BLaER1 (cell line): ENCODE measurements around the gene ZCRB1.

Experiments used
- H3K27ac ChIP-seq: shearing (Covaris generic); formaldehyde crosslinking; 2 replicates; pipeline ENCODE4 v1.8.1; 2022
- H3K27me3 ChIP-seq: shearing (Covaris generic); formaldehyde crosslinking; 2 replicates; pipeline ENCODE4 v1.8.1; 2022
- H3K36me3 ChIP-seq: shearing (Covaris generic); formaldehyde crosslinking; 2 replicates; pipeline ENCODE4 v1.8.1; 2022
- H3K4me1 ChIP-seq: shearing (Covaris generic); formaldehyde crosslinking; 2 replicates; pipeline ENCODE4 v1.8.1; 2022
- H3K4me2 ChIP-seq: shearing (Covaris generic); formaldehyde crosslinking; 2 replicates; pipeline ENCODE4 v1.8.1; 2022
- H3K4me3 ChIP-seq: shearing (Covaris generic); formaldehyde crosslinking; 2 replicates; pipeline ENCODE4 v1.8.1; 2022
- H3K9ac ChIP-seq: shearing (Covaris generic); formaldehyde crosslinking; 2 replicates; pipeline ENCODE4 v1.8.1; 2022
- H3K9me3 ChIP-seq: shearing (Covaris generic); formaldehyde crosslinking; 2 replicates; pipeline ENCODE4 v1.8.1; 2022
- H4K20me1 ChIP-seq: shearing (Covaris generic); formaldehyde crosslinking; 2 replicates; pipeline ENCODE4 v1.8.1; 2022
- Cebpa-rat ChIP-seq: shearing (Covaris generic); IDR thresholded peaks from 2 replicates; pipeline ENCODE4 v1.8.1; 2022

The ZCRB1 gene

GRCh38 chr12:42284157-42284556, 41.7 kb downstream of the ZCRB1 start:
- no peak overlapping the region for H3K4me3 ChIP-seq
- no peak overlapping the region for H3K27ac ChIP-seq
- no peaks in the 10 kb centered on the region for H3K4me1 ChIP-seq
- H3K9me3 ChIP-seq, result no peaks in the 10 kb centered on the region
- H3K36me3 ChIP-seq, result no peaks in the 10 kb centered on the region
- H3K27me3 ChIP-seq, result no peaks in the 10 kb centered on the region
- H4K20me1 ChIP-seq, result no peaks in the 10 kb centered on the region
- no peak overlapping the region for H3K9ac ChIP-seq
- H3K4me2 ChIP-seq, result no peak overlapping the region
- no peak for TF ChIP-seq Cebpa-rat

- Histone ChIP-seq H3K9ac (no peak overlapping the region), H3K9me3 (no peaks in the 10 kb centered on the region), H3K36me3 (no peaks in the 10 kb centered on the region), H3K4me3 (no peak overlapping the region), H4K20me1 (no peaks in the 10 kb centered on the region), H3K27ac (no peak overlapping the region), H3K4me1 (no peaks in the 10 kb centered on the region), H3K27me3 (no peaks in the 10 kb centered on the region), H3K4me2 (no peak overlapping the region)
- no peak for TF ChIP-seq Cebpa-rat
These were observed 42.2 kb downstream of the ZCRB1 start for GRCh38 chr12:42283739-42284138.

GRCh38 chr12:42282294-42282693, 43.6 kb downstream of the ZCRB1 start:
- Histone ChIP-seq H4K20me1 (no peaks in the 10 kb centered on the region), H3K9ac (no peak overlapping the region), H3K9me3 (no peaks in the 10 kb centered on the region), H3K36me3 (no peaks in the 10 kb centered on the region), H3K27ac (no peak overlapping the region), H3K4me3 (no peak overlapping the region), H3K4me2 (no peak overlapping the region), H3K4me1 (no peaks in the 10 kb centered on the region), H3K27me3 (no peaks in the 10 kb centered on the region)
- no peak for TF ChIP-seq Cebpa-rat

GRCh38 chr12:42281844-42282243, 44.0 kb downstream of the ZCRB1 start:
- H3K4me1 ChIP-seq, result no peaks in the 10 kb centered on the region
- H4K20me1 ChIP-seq, result no peaks in the 10 kb centered on the region
- no peak overlapping the region for H3K9ac ChIP-seq
- no peaks in the 10 kb centered on the region for H3K9me3 ChIP-seq
- no peaks in the 10 kb centered on the region for H3K27me3 ChIP-seq
- H3K36me3 ChIP-seq, result no peaks in the 10 kb centered on the region
- H3K4me2 ChIP-seq, result no peak overlapping the region
- no peak overlapping the region for H3K4me3 ChIP-seq
- no peak for TF ChIP-seq Cebpa-rat
- no peak overlapping the region for H3K27ac ChIP-seq

GRCh38 chr12:42281278-42281677, 44.6 kb downstream of the ZCRB1 start:
- H3K9ac ChIP-seq, result no peak overlapping the region
- H3K36me3 ChIP-seq, result no peaks in the 10 kb centered on the region
- no peaks in the 10 kb centered on the region for H4K20me1 ChIP-seq
- no peak overlapping the region for H3K27ac ChIP-seq
- no peaks in the 10 kb centered on the region for H3K9me3 ChIP-seq
- H3K4me1 ChIP-seq, result no peaks in the 10 kb centered on the region
- no peaks in the 10 kb centered on the region for H3K27me3 ChIP-seq
- TF ChIP-seq Cebpa-rat, result no peak
- H3K4me3 ChIP-seq, result no peak overlapping the region
- H3K4me2 ChIP-seq, result no peak overlapping the region

GRCh38 chr12:42278128-42278510, 47.8 kb downstream of the ZCRB1 start:
- no peak for TF ChIP-seq Cebpa-rat
- no peak overlapping the region for H3K27ac ChIP-seq
- no peaks in the 10 kb centered on the region for H3K27me3 ChIP-seq
- no peak overlapping the region for H3K4me3 ChIP-seq
- H4K20me1 ChIP-seq, result no peaks in the 10 kb centered on the region
- H3K36me3 ChIP-seq, result no peaks in the 10 kb centered on the region
- no peak overlapping the region for H3K9ac ChIP-seq
- no peak overlapping the region for H3K4me2 ChIP-seq
- H3K4me1 ChIP-seq, result no peaks in the 10 kb centered on the region
- peaks cover 6% of the 10 kb centered on the region for H3K9me3 ChIP-seq

- no peak overlapping the region for H3K4me3 ChIP-seq
- no peaks in the 10 kb centered on the region for H3K27me3 ChIP-seq
- H3K36me3 ChIP-seq, result no peaks in the 10 kb centered on the region
- no peaks in the 10 kb centered on the region for H3K4me1 ChIP-seq
- H3K9ac ChIP-seq, result no peak overlapping the region
- no peak for TF ChIP-seq Cebpa-rat
- no peak overlapping the region for H3K27ac ChIP-seq
- no peaks in the 10 kb centered on the region for H4K20me1 ChIP-seq
- no peak overlapping the region for H3K4me2 ChIP-seq
- peaks cover 6% of the 10 kb centered on the region for H3K9me3 ChIP-seq
These were observed 48.3 kb downstream of the ZCRB1 start for GRCh38 chr12:42277396-42278127.

GRCh38 chr12:42275499-42275898, 50.4 kb downstream of the ZCRB1 start:
- no peak overlapping the region for H3K4me2 ChIP-seq
- H3K27me3 ChIP-seq, result no peaks in the 10 kb centered on the region

GRCh38 chr12:42273706-42274105, 52.2 kb downstream of the ZCRB1 start:
- no peaks in the 10 kb centered on the region for H3K27me3 ChIP-seq
- no peak overlapping the region for H3K9ac ChIP-seq
- H3K4me1 ChIP-seq, result peaks cover 12% of the 10 kb centered on the region
- H3K9me3 ChIP-seq, result peaks cover 6% of the 10 kb centered on the region
- TF ChIP-seq Cebpa-rat, result no peak
- no peak overlapping the region for H3K4me3 ChIP-seq
- no peak overlapping the region for H3K4me2 ChIP-seq
- H3K36me3 ChIP-seq, result no peaks in the 10 kb centered on the region
- H3K27ac ChIP-seq, result no peak overlapping the region
- no peaks in the 10 kb centered on the region for H4K20me1 ChIP-seq

More at GRCh38 chr12:42275499-42275898, 50.4 kb downstream of the ZCRB1 start:
- no peaks in the 10 kb centered on the region for H4K20me1 ChIP-seq
- H3K9ac ChIP-seq, result no peak overlapping the region
- no peaks in the 10 kb centered on the region for H3K36me3 ChIP-seq
- no peak for TF ChIP-seq Cebpa-rat
- H3K9me3 ChIP-seq, result peaks cover 6% of the 10 kb centered on the region
- H3K4me1 ChIP-seq, result peaks cover 9% of the 10 kb centered on the region
- H3K27ac ChIP-seq, result no peak overlapping the region
- no peak overlapping the region for H3K4me3 ChIP-seq

GRCh38 chr12:42270596-42270995, 55.3 kb downstream of the ZCRB1 start:
- Histone ChIP-seq H3K9ac (no peak overlapping the region), H3K4me2 (peak overlapping the region; percentile 3; the same call in 1 of the 2 replicates), H3K27me3 (no peaks in the 10 kb centered on the region), H4K20me1 (no peaks in the 10 kb centered on the region), H3K4me3 (no peak overlapping the region), H3K36me3 (no peaks in the 10 kb centered on the region), H3K9me3 (peaks cover 18% of the 10 kb centered on the region), H3K4me1 (peaks cover 12% of the 10 kb centered on the region), H3K27ac (no peak overlapping the region)
- no peak for TF ChIP-seq Cebpa-rat
